K562 (cell line): Measurements from ENCODE around the gene STIM1. TPM values are rescaled to one million over a fixed set of nuclear protein-coding genes. Genes with fewer than 3 reads are reported as not detected.
A peak's percentile ranks its signal among the peaks of the same experiment; 100 is the strongest.

Source experiments
- DACH1 ChIP-seq: fragments of 450-650 bp; IDR thresholded peaks from 2 replicates; pipeline ENCODE4 v1.6.1; 2018; ENCODE audit not compliant: partially characterized antibody
- ELK3 ChIP-seq: fragments of 450-650 bp; formaldehyde crosslinking; IDR thresholded peaks from 2 replicates; pipeline ENCODE4 v1.4.0; 2020; ENCODE audit warnings: mild to moderate bottlenecking
- FOXA3 ChIP-seq, 2 experiments: fragments of 450-650 bp in 1 of 2; sonication (generic) in 1 of 2; formaldehyde crosslinking; IDR thresholded peaks in 1 of 2; conservative IDR thresholded peaks in 1 of 2; 2 replicates each; pipeline versions ENCODE4 v1.4.0 to v1.8.0; 2020 to 2022; ENCODE audit warnings: mild to moderate bottlenecking in 2 of 2, missing genetic modification reagents in 1 of 2
- FOXM1 ChIP-seq, 2 experiments: fragments of 450-650 bp in 1 of 2; sonication (generic) in 1 of 2; formaldehyde crosslinking in 1 of 2; IDR thresholded peaks; 2 replicates each; pipeline versions ENCODE4 v1.6.1 to v1.9.0; 2017 to 2022; ENCODE audit warnings: low read depth in 2 of 2, mild to moderate bottlenecking in 2 of 2, missing genetic modification reagents in 1 of 2, moderate library complexity in 1 of 2
- HDAC1 ChIP-seq, 2 experiments: fragments of 450-650 bp; IDR thresholded peaks; 2 replicates each; pipeline ENCODE4 v1.6.1; 2016 to 2017; ENCODE audit warnings: inconsistent platforms in 1 of 2, mild to moderate bottlenecking in 1 of 2, moderate library complexity in 1 of 2
- MYNN ChIP-seq, 2 experiments: sonication (generic); formaldehyde crosslinking in 1 of 2; IDR thresholded peaks; 2 replicates each; pipeline versions ENCODE4 v1.5.0 to v1.6.1; 2016 to 2020; ENCODE audit warnings: antibody characterized with exemption in 1 of 2, missing genetic modification reagents in 1 of 2
- NBN ChIP-seq: fragments of 450-650 bp; IDR thresholded peaks from 2 replicates; pipeline ENCODE4 v1.6.1; 2016; ENCODE audit warnings: low read depth, mild to moderate bottlenecking
- NONO ChIP-seq, 2 experiments: fragments of 200-400 bp in 1 of 2; fragments of 450-650 bp in 1 of 2; formaldehyde crosslinking in 1 of 2; IDR thresholded peaks; 2 replicates each; pipeline ENCODE4 v1.6.1; 2017; ENCODE audit warnings: low read depth in 2 of 2, mild to moderate bottlenecking in 2 of 2, moderate library complexity in 2 of 2, low read length in 1 of 2
- NR3C1 ChIP-seq: sonication (generic); formaldehyde crosslinking; IDR thresholded peaks from 2 replicates; pipeline ENCODE4 v1.8.1; 2022; ENCODE audit warnings: missing genetic modification reagents
- PPARD ChIP-seq: fragments of 250-450 bp; sonication (Bioruptor Pico); IDR thresholded peaks from 2 replicates; pipeline ENCODE4 v1.8.0; 2022; ENCODE audit warnings: inconsistent platforms, mild to moderate bottlenecking, moderate library complexity
- PYGO2 ChIP-seq: fragments of 450-650 bp; IDR thresholded peaks from 2 replicates; pipeline ENCODE4 v1.6.1; 2016; ENCODE audit warnings: mild to moderate bottlenecking, missing genetic modification characterization, moderate library complexity, missing compliant biosample characterization
- SFPQ ChIP-seq: fragments of 200-400 bp; formaldehyde crosslinking; IDR thresholded peaks from 2 replicates; pipeline ENCODE4 v1.6.1; 2017; ENCODE audit warnings: mild to moderate bottlenecking, low read depth, low read length, moderate library complexity
- SMARCA4 ChIP-seq: fragments of 450-650 bp; IDR thresholded peaks from 2 replicates; pipeline ENCODE4 v1.6.1; 2016
- SMARCB1 ChIP-seq: IDR thresholded peaks from 2 replicates; pipeline ENCODE4 v1.6.1; 2011; ENCODE audit warnings: improper control_type of control experiment, low read depth; ENCODE audit not compliant: insufficient read length
- SMARCC2 ChIP-seq: fragments of 450-650 bp; IDR thresholded peaks from 2 replicates; pipeline ENCODE4 v1.6.1; 2017; ENCODE audit warnings: antibody characterized with exemption, moderate library complexity, mild to moderate bottlenecking, low read depth
- SP2 ChIP-seq: IDR thresholded peaks from 2 replicates; pipeline ENCODE4 v1.6.1; 2011; ENCODE audit warnings: mild to moderate bottlenecking, low read depth, low read length, moderate library complexity; ENCODE audit not compliant: poor library complexity, severe bottlenecking; ENCODE audit errors: extremely low read depth
- SRF ChIP-seq, 2 experiments: fragments of 250-450, 450-650 bp in 1 of 2; sonication (Bioruptor Pico) in 1 of 2; sonication (generic) in 1 of 2; formaldehyde crosslinking; IDR thresholded peaks; 2 replicates each; pipeline versions ENCODE4 v1.5.0 to v1.5.1; 2020 to 2022; ENCODE audit warnings: mild to moderate bottlenecking in 1 of 2, missing genetic modification reagents in 1 of 2
- ZBTB34 ChIP-seq: fragments of 250-450 bp; sonication (Bioruptor Pico); IDR thresholded peaks from 2 replicates; pipeline ENCODE4 v1.8.0; 2021; ENCODE audit warnings: mild to moderate bottlenecking, moderate library complexity
- ZNF121 ChIP-seq: sonication (generic); formaldehyde crosslinking; conservative IDR thresholded peaks from 2 replicates; pipeline ENCODE4 v1.8.0; 2022; ENCODE audit warnings: missing genetic modification reagents
- ZNF217 ChIP-seq: sonication (generic); formaldehyde crosslinking; IDR thresholded peaks from 2 replicates; pipeline ENCODE4 v1.8.0; 2022; ENCODE audit warnings: mild to moderate bottlenecking, missing genetic modification reagents
- ZNF224 ChIP-seq: sonication (generic); formaldehyde crosslinking; IDR thresholded peaks from 2 replicates; pipeline ENCODE4 v1.8.0; 2022; ENCODE audit warnings: mild to moderate bottlenecking, missing genetic modification reagents
- polyA plus RNA-seq, 8 experiments: library from polyadenylated mRNA; depleted of rRNA in 4 of 8; stranded (reverse) in 5 of 8; unstranded in 3 of 8; fragments of >200 nt; fragmentation: Nextera tagmentation in 2 of 8; fragmentation: Illumina TruSeq in 1 of 8; extraction: Ambion mirVana in 2 of 8; extraction: Trizol in 1 of 8; gene quantifications; 2 replicates each; pipeline versions ENCODE4 v1.2.1 to v1.2.3, GENCODE V29; 2011 to 2014; ENCODE audit warnings: inconsistent platforms in 1 of 8, missing spikeins in 1 of 8
- total RNA-seq, 7 experiments: library from RNA; depleted of rRNA in 6 of 7; stranded (reverse); fragments of >200 nt in 6 of 7; fragmentation: Illumina TruSeq in 2 of 7; extraction: Trizol in 2 of 7; gene quantifications; 2 replicates each; pipeline versions ENCODE4 v1.2.1 to v1.2.3, GENCODE V29; 2011 to 2021; ENCODE audit warnings: low replicate concordance in 1 of 7
- TF ChIP-seq, protein P1 (sequence below), 2 experiments: fragments of 450-650 bp; IDR thresholded peaks; 2 replicates each; pipeline ENCODE4 v1.6.1; 2016

The STIM1 gene
- total and polyA plus RNA-seq, 9 of the 15 experiments (the other 6 are each of a cell fraction or from before 2014, with no cell fraction given), result 7.7 to 50.5 (median 22.5) TPM

GRCh38 chr11:3808861-3809623 is 46.4 kb upstream of the STIM1 start (continued):
- TF ChIP-seq SFPQ (no peak), FOXM1 (IDR thresholded peaks at IDR 0.05; ENCODE audit: low read depth) (no peak), FOXM1 (CRISPR knock-in tag; IDR thresholded peaks at IDR 0.05; ENCODE audit: low read depth) (no peak), MYNN (IDR thresholded peaks at IDR 0.05) (no peak), MYNN (CRISPR knock-in tag; IDR thresholded peaks at IDR 0.05) (no peak), NR3C1 (no peak), NBN (no peak), ZNF217 (CRISPR knock-in tag) (no peak), SMARCA4 (peak; percentile 59), ZNF121 (CRISPR knock-in tag) (no peak), PYGO2 (tag) (no peak), HDAC1 (IDR thresholded peaks at IDR 0.05) (0 out of 4 replicates have a peak, but pooled peaks of 1 of the 2 experiments have one; percentile 9), NONO (IDR thresholded peaks at IDR 0.05; ENCODE audit: low read depth in 2 of 2, low read length in 1 of 2) (no peak), ZBTB34 (no peak), SMARCB1 (no peak), SRF (CRISPR knock-in tag; IDR thresholded peaks at IDR 0.05) (no peak), PPARD (no peak), ELK3 (CRISPR knock-in tag) (no peak), FOXA3 (CRISPR knock-in tag; conservative IDR thresholded peaks at IDR 0.05 in 1 of 2, IDR thresholded peaks at IDR 0.05 in 1 of 2) (no peak), DACH1 (no peak), SMARCC2 (no peak), ZNF224 (CRISPR knock-in tag) (no peak), SP2 (no peak)
- TF ChIP-seq, protein P1, sequence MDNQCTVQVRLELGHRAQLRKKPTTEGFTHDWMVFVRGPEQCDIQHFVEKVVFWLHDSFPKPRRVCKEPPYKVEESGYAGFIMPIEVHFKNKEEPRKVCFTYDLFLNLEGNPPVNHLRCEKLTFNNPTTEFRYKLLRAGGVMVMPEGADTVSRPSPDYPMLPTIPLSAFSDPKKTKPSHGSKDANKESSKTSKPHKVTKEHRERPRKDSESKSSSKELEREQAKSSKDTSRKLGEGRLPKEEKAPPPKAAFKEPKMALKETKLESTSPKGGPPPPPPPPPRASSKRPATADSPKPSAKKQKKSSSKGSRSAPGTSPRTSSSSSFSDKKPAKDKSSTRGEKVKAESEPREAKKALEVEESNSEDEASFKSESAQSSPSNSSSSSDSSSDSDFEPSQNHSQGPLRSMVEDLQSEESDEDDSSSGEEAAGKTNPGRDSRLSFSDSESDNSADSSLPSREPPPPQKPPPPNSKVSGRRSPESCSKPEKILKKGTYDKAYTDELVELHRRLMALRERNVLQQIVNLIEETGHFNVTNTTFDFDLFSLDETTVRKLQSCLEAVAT (IDR thresholded peaks at IDR 0.05), result no peak
